ENCODE data around the gene CHRNA3. TPM values are rescaled to one million over a fixed set of nuclear protein-coding genes. Genes with fewer than 3 reads are reported as not detected.
"Not testable (repeated sequence)": the region's sequence is repeated elsewhere in the genome, so short reads cannot be mapped to it uniquely, and the experiment has no call there.

Gene CHRNA3
- total and polyA plus RNA-seq, 4 experiments from 2014 or later: not detected

- no peak for DNase-seq
- CTCF ChIA-PET (ENCODE audit: partially characterized antibody): no interaction called here
- Mint-ChIP-seq H3K9me3 (peaks cover 0 to 2% (median 0%) of the 10 kb centered on the region in 8 donors), H3K4me3 (peak overlapping the region in 1 of 8 donors; percentile 11), H3K4me1 (peaks cover 7 to 19% (median 12%) of the 10 kb centered on the region in 4 donors), H3K27ac (peak overlapping the region in 1 of 7 donors; percentile 5), H3K36me3 (peaks cover 2 to 3% of the 10 kb centered on the region in 2 donors), H3K27me3 (peaks cover 4 to 5% of the 10 kb centered on the region in 2 donors)
- POLR2A ChIA-PET (ENCODE audit: partially characterized antibody): no interaction called here
- Histone ChIP-seq H3K27ac (ENCODE audit: low read depth, low read length) (no peak overlapping the region), H3K4me3 (ENCODE audit: low read length in 2 of 2) (no peak overlapping the region), H3K36me3 (ENCODE audit: insufficient read depth, low read length) (no peaks in the 10 kb centered on the region), H3K9me3 (ENCODE audit: control insufficient read depth in 1 of 2, low read length in 2 of 2) (no peaks in the 10 kb centered on the region), H3K4me1 (ENCODE audit: insufficient read depth, low read length) (peaks cover 15% of the 10 kb centered on the region), H3K27me3 (ENCODE audit: insufficient read depth, low read length) (peaks cover 6% of the 10 kb centered on the region)
- intact Hi-C loops (cut with micrococcal nuclease): no loop called here
These were observed 59.3 kb downstream of the CHRNA3 start for GRCh38 chr15:78561490-78561889.

DNA sequence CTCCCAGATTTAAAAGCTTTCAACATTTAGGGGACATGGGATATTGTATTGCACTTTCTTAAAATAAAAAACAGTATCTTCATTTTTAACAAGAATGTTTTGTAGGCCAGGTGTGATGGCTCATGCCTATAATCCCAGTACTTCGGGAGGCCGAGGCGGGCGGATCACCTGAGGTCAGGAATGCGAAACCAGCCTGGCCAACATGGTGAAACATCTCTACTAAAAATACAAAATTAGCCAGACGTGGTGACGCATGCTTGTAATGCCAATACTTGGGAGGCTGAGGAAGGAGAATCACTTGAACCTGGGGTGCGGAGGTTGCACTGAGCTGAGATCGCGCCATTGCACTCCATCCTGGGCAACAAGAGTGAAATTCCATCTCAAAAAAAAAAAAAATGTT is 60.6 kb downstream of the CHRNA3 start:
- CTCF ChIA-PET (ENCODE audit: partially characterized antibody); H3K4me3 Mint-ChIP-seq; H3K4me1 ChIP-seq (ENCODE audit: insufficient read depth, low read length); DNase-seq; H3K27ac Mint-ChIP-seq; H3K27ac ChIP-seq (ENCODE audit: low read depth, low read length); H3K9me3 ChIP-seq (ENCODE audit: control insufficient read depth in 1 of 2, low read length in 2 of 2); H3K27me3 Mint-ChIP-seq; H3K9me3 Mint-ChIP-seq; H3K4me3 ChIP-seq (ENCODE audit: low read length in 2 of 2); H3K36me3 Mint-ChIP-seq; H3K36me3 ChIP-seq (ENCODE audit: insufficient read depth, low read length); intact Hi-C loops (cut with micrococcal nuclease); H3K27me3 ChIP-seq (ENCODE audit: insufficient read depth, low read length); POLR2A ChIA-PET (ENCODE audit: partially characterized antibody): not testable (repeated sequence)
- peaks cover 3 to 11% (median 6%) of the 10 kb centered on the region in 4 donors for H3K4me1 Mint-ChIP-seq

DNA sequence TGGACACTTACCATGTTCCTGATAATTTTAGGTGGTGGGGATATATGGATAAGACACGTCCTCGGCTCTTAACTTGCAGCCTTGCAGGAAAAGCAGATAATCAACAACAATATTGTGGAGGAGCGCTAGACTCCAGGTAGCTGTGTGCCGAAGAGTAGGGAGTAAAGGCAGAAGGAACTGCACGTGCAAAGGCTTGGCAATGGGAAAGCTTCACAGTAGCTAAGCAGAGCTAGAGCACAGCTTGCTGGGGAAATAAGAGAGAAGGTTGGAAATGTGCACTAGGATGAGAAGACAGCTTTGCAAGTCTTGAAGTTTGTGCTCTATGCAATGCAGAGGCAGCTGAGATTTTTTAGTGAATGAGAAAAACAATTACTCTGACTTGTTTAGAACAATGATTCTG is 68.2 kb downstream of the CHRNA3 start:
- Mint-ChIP-seq H3K27ac (no peak overlapping the region), H3K36me3 (peaks cover 19 to 34% of the 10 kb centered on the region in 2 donors), H3K9me3 (peaks cover 0 to 1% (median 0%) of the 10 kb centered on the region in 8 donors), H3K4me3 (no peak overlapping the region), H3K4me1 (peaks cover 0 to 2% (median 0%) of the 10 kb centered on the region in 4 donors), H3K27me3 (peaks cover 0 to 1% of the 10 kb centered on the region in 2 donors)
- H3K27ac ChIP-seq (ENCODE audit: low read depth, low read length): no peak overlapping the region
- ChIA-PET CTCF (ENCODE audit: partially characterized antibody) (interaction anchor here (0.6 to 1.1 kb wide), 3 partner anchors 10 to 257 kb away, joined by 3 read pairs; no protein-coding TSS in a partner anchor), POLR2A (ENCODE audit: partially characterized antibody) (interaction anchor here (0.9 kb wide), 1 partner anchor 12 kb away, joined by 4 read pairs; the partner anchor contains the start of gene CHRNA5)
- no peak overlapping the region for H3K4me3 ChIP-seq (ENCODE audit: low read length in 2 of 2)
- intact Hi-C loops (cut with micrococcal nuclease): no loop called here
- H3K36me3 ChIP-seq (ENCODE audit: insufficient read depth, low read length): peaks cover 22% of the 10 kb centered on the region
- no peak for DNase-seq
- H3K27me3 ChIP-seq (ENCODE audit: insufficient read depth, low read length): no peaks in the 10 kb centered on the region
- no peaks in the 10 kb centered on the region for H3K9me3 ChIP-seq (ENCODE audit: control insufficient read depth in 1 of 2, low read length in 2 of 2)
- H3K4me1 ChIP-seq (ENCODE audit: insufficient read depth, low read length): no peaks in the 10 kb centered on the region

DNA sequence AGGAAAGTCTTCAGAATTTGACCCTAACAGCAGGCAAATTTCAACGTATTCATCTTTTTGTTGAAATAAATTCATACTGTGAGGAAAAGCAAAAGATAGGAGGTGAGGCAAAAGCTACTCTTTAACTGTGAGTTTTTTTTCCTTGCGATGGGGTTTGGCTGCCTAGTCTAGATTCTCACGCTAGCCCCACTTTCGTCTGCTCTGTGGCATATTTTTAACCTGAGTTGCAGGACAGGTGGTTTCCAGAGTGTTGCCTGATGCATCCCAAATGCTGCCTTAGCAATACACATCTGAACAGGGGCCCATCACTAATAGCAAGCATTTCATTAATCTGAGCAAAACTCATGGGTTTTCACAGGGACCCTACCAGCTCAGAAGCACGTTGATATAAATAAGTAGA is 68.9 kb downstream of the CHRNA3 start:
- no peak for DNase-seq
- no peaks in the 10 kb centered on the region for H3K9me3 ChIP-seq (ENCODE audit: control insufficient read depth in 1 of 2, low read length in 2 of 2)
- ChIA-PET CTCF (ENCODE audit: partially characterized antibody) (interaction anchor here (1.0 to 1.1 kb wide), 2 partner anchors 9 to 129 kb away, joined by 3 read pairs; no protein-coding TSS in a partner anchor), POLR2A (ENCODE audit: partially characterized antibody) (no interaction called here)
- peaks cover 29% of the 10 kb centered on the region for H3K36me3 ChIP-seq (ENCODE audit: insufficient read depth, low read length)
- intact Hi-C loops (cut with micrococcal nuclease): no loop called here
- Mint-ChIP-seq H3K27me3 (no peaks in the 10 kb centered on the region), H3K36me3 (peaks cover 19 to 39% of the 10 kb centered on the region in 2 donors), H3K9me3 (no peaks in the 10 kb centered on the region), H3K4me3 (no peak overlapping the region), H3K27ac (no peak overlapping the region), H3K4me1 (peaks cover 0 to 2% (median 0%) of the 10 kb centered on the region in 4 donors)
- no peak overlapping the region for H3K4me3 ChIP-seq (ENCODE audit: low read length in 2 of 2)
- no peak overlapping the region for H3K27ac ChIP-seq (ENCODE audit: low read depth, low read length)
- H3K4me1 ChIP-seq (ENCODE audit: insufficient read depth, low read length): no peaks in the 10 kb centered on the region
- no peaks in the 10 kb centered on the region for H3K27me3 ChIP-seq (ENCODE audit: insufficient read depth, low read length)

GRCh38 chr15:78550815-78551214 is 70.0 kb downstream of the CHRNA3 start:
- intact Hi-C loops (cut with micrococcal nuclease): no loop called here
- no peaks in the 10 kb centered on the region for H3K9me3 ChIP-seq (ENCODE audit: control insufficient read depth in 1 of 2, low read length in 2 of 2)
- no peak overlapping the region for H3K27ac ChIP-seq (ENCODE audit: low read depth, low read length)
- no peaks in the 10 kb centered on the region for H3K27me3 Mint-ChIP-seq
- H3K36me3 Mint-ChIP-seq: peaks cover 19 to 49% of the 10 kb centered on the region in 2 donors
- H3K4me3 Mint-ChIP-seq: no peak overlapping the region
- H3K4me1 Mint-ChIP-seq: peaks cover 0 to 3% (median 1%) of the 10 kb centered on the region in 4 donors
- H3K27ac Mint-ChIP-seq: peak overlapping the region in 3 of 7 donors; percentile 4 to 86 (median 7)
- H3K36me3 ChIP-seq (ENCODE audit: insufficient read depth, low read length): peaks cover 38% of the 10 kb centered on the region
- H3K27me3 ChIP-seq (ENCODE audit: insufficient read depth, low read length): no peaks in the 10 kb centered on the region
- H3K4me1 ChIP-seq (ENCODE audit: insufficient read depth, low read length): no peaks in the 10 kb centered on the region
- ChIA-PET CTCF (ENCODE audit: partially characterized antibody) (no interaction called here), POLR2A (ENCODE audit: partially characterized antibody) (interaction anchor here (1.5 to 3.0 kb wide), 2 partner anchors 10 to 12 kb away, joined by 4 to 20 read pairs; partner anchors contain the start of gene PSMA4)
- no peak overlapping the region for H3K4me3 ChIP-seq (ENCODE audit: low read length in 2 of 2)
- DNase-seq: no peak
- no peaks in the 10 kb centered on the region for H3K9me3 Mint-ChIP-seq

DNA sequence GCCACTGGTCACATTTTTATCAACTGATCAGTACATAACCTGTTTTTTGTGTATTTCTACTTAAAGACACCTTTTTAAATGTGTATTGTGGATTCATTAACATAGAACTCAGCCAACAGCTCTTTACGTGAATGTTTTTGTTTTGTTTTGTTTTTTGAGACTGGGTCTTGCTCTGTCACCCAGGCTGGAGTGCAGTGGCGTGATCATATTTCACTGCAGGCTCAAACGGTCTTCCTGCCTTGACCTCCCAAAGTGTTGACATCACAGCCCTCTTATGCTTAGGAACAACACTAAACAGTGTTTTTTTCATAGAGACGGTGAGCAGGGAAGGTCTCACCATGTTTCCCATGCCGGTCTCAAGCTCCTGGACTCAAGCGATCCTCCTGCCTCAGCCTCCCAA is 70.6 kb downstream of the CHRNA3 start:
- peaks cover 24 to 55% of the 10 kb centered on the region in 2 donors for H3K36me3 Mint-ChIP-seq
- no peaks in the 10 kb centered on the region for H3K9me3 Mint-ChIP-seq
- DNase-seq: no peak
- no peak overlapping the region for H3K27ac ChIP-seq (ENCODE audit: low read depth, low read length)
- no peak overlapping the region for H3K4me3 ChIP-seq (ENCODE audit: low read length in 2 of 2)
- H3K4me3 Mint-ChIP-seq: no peak overlapping the region
- no peaks in the 10 kb centered on the region for H3K4me1 ChIP-seq (ENCODE audit: insufficient read depth, low read length)
- H3K4me1 Mint-ChIP-seq: peaks cover 0 to 3% (median 1%) of the 10 kb centered on the region in 4 donors
- H3K27me3 Mint-ChIP-seq: no peaks in the 10 kb centered on the region
- no peaks in the 10 kb centered on the region for H3K27me3 ChIP-seq (ENCODE audit: insufficient read depth, low read length)
- ChIA-PET POLR2A (ENCODE audit: partially characterized antibody) (interaction anchor here (0.7 to 3.0 kb wide), 4 partner anchors 10 to 99 kb away, joined by 4 to 20 read pairs (median 4); partner anchors contain the start of genes CHRNA5 and PSMA4), CTCF (ENCODE audit: partially characterized antibody) (no interaction called here)
- H3K36me3 ChIP-seq (ENCODE audit: insufficient read depth, low read length): peaks cover 44% of the 10 kb centered on the region
- no peaks in the 10 kb centered on the region for H3K9me3 ChIP-seq (ENCODE audit: control insufficient read depth in 1 of 2, low read length in 2 of 2)
- H3K27ac Mint-ChIP-seq: no peak overlapping the region
- intact Hi-C loops (cut with micrococcal nuclease): no loop called here
